HG03139 (cell line): ENCODE measurements around the gene RBM14.
"Not testable (repeated sequence)": the region's sequence is repeated elsewhere in the genome, so short reads cannot be mapped to it uniquely, and the experiment has no call there.

Experiments used
- ATAC-seq: cut with Tn5 transposase; IDR thresholded peaks from one replicate; pipeline ENCODE4 v1.9.1; 2021; ENCODE audit not compliant: unreplicated experiment

The RBM14 gene

GRCh38 chr11:66595245-66595904, 21.1 kb upstream of the RBM14 start:
- ATAC-seq = no peak

- ATAC-seq = no peak
Measured at GRCh38 chr11:66598993-66599392, 17.4 kb upstream of the RBM14 start.

- no peak for ATAC-seq
Measured at GRCh38 chr11:66600219-66600618, 16.2 kb upstream of the RBM14 start.

DNA sequence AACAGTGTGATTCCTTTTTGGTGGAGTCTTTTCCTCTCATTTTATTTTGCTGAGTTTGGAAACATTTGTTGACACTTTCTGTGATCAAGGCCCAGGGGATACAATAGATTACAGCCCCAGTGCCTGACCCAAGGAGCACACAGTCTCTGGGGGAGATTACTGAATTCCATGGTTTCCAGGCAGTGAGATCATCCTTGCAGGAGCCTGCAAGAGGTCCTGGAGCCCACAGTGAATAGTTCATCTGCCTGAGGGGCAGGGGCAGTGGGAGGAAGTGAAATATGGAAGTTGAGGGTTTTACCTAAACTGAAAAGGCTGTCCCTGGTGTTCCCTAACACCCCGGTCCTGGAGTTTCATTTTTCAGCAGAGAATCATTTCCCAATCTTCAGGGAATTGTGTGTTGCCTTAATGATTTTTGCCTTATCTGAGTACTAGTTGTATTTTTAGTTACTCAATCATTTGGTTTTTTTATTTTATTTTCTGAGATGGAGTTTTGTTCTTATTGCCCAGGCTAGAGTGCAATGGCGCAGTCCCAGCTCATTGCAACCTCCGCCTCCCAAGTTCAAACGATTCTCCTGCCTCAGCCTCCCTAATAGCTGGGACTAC, 15.7 kb upstream of the RBM14 start:
- ATAC-seq = no peak

DNA sequence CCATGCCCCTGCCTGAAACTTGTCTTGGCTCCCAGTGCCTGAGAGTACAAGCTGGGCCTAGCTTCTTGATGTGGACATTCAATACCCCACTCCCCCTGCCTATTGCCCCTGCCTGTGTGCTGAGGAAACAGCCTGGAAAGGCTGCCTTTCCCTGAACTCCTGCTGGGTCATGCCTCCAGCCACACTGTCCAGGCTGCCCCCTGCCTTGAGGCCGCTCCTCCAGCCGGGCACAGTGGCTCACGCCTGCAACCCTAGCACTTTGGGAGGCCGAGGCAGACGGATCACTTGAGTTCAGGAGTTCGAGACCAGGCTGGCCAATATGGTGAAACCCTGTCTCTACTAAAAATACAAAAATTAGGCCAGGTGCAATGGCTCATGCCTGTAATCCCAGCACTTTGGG, 13.4 kb upstream of the RBM14 start:
- no peak for ATAC-seq

DNA sequence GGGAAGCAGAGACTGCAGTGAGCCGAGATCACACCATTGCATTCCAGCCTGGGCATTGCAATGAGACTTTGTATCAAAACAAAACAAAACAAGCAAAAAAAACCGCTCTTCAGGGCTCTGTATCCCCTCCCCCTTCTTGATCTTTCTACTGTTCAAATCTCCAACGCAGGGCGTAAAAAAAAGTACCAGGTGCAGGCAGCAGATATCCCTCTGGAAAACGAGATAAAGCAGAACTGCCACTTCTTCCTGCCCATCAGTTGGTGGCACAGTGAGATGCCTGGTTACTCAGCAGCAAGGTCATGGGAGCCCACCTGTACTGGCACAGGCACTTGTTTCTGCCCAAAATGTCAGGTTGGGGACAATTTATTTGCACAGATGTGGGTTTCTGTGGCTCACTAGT, 12.3 kb upstream of the RBM14 start:
- ATAC-seq = no peak

DNA sequence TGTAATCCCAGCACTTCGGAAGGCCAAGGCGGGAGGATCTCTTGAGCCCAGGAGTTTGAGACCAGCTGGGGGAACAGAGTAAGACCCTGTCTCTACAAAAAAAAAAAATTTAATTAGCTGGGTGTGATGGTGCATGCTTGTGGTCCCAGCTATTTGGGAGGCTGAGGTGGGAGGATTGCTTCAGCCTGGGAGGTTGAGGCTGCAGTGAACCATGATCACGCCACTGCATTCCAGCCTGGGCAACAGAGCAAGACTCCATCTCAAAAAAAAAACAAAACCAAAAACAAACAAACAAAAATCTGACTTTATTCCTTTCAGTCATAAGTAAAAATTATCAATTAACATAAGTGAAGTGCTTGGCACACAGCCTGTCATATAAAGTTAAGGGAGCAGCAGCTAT, 9.8 kb upstream of the RBM14 start:
- ATAC-seq = not testable (repeated sequence)

DNA sequence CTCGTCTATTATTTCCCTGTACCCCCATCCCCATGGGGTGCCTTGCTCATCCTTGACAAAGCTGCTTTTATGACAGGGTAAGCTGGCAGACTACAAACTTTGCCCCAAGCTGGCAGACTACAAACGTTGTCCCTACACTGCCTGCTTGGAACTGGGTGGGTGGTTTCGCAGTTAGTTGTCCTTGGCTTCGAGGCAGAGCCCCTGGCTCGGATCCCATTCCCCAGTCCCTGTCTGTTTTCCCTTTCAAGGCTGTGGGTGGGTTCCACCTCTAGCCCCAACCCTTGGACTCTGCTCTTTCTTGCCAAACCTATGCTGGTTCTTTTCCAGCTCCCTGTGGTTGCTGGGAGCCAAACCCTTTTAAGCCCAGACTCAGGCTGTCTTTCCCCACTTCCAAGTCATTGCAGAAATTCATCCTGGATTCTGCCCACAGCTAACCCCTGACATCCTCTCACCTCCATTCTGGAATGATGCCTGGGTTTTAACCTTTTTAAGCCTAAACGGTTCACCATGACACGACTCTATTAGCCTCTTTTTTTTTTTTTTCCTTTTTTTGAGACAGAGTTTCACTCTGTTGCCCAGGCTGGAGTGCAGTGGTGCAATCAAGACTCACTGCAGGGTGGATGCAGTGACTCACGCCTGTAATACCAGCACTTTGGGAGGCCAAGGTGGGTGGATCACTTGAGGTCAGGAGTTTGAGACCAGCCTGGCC, 9.2 kb upstream of the RBM14 start:
- no peak for ATAC-seq

- ATAC-seq = no peak
Measured at GRCh38 chr11:66609721-66610617, 6.5 kb upstream of the RBM14 start.

- no peak for ATAC-seq
Measured at GRCh38 chr11:66612458-66612857, 4.0 kb upstream of the RBM14 start.

DNA sequence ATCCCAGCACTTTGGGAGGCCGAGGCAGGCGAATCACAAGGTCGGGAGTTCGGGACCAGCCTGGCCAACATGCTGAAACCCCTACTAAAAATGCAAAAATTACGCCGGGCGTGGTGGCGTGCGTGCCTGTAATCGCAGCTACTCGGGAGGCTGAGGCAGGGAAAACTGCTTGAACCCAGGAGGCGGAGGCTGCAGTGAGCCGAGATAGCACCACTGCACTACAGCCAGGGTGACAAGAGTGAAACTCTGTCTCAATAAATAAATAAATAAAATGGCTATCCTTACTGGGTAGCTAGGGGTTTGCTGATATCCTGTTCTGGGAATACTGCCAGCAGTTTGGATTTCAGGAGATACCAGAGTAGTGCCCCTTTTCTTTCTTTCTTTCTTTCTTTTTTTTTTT, 2.4 kb upstream of the RBM14 start:
- ATAC-seq = no peak

DNA sequence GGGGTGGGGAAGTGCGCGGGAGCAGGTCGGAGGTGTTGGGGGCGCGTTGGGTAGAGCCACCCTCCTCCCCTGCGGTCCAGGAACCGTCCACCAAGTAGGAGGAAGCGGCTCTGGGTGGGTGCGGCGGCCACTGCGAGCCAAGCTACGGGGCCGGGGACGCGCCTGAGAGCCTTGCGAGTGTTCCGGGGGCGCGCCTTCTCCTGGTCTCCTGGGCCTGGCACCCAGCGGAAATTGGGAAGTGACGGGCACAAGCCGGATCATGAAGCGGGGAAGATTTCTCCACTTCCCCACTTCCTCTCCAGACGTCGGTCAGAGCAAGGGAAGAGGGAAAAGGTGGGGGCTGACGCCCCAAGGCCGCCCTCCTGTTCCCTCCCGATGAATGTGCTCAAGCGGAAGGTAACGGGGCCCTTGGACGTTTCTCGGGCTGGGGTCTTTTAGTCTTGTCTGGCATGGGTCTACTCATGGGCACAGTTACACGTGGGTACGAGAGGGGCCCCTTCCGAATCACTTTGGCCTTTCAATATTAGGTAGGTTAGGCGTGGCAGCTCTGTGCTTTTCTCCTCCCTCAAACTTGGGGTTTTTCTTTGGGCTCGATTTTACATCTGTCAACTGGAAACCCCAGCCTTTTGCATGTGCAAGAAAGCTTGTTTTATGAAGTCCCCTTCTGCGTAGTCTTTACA, 865 bp downstream of the RBM14 start:
- no peak for ATAC-seq

- ATAC-seq = no peak
Measured at GRCh38 chr11:66619080-66619554, 2.7 kb downstream of the RBM14 start.

DNA sequence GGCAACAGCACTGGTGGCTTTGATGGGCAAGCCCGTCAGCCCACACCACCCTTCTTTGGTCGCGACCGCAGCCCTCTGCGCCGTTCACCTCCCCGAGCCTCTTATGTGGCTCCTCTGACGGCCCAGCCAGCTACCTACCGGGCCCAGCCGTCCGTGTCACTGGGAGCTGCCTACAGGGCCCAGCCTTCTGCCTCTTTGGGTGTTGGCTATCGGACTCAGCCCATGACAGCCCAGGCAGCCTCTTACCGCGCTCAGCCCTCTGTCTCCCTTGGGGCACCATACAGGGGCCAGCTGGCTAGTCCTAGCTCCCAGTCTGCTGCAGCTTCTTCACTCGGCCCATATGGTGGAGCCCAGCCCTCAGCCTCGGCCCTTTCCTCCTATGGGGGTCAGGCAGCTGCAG, 8.0 kb downstream of the RBM14 start:
- no peak for ATAC-seq

GRCh38 chr11:66625041-66625751, 8.8 kb downstream of the RBM14 start:
- ATAC-seq = no peak

- ATAC-seq = no peak
Measured at GRCh38 chr11:66625752-66626149, 9.3 kb downstream of the RBM14 start.

GRCh38 chr11:66626382-66626781, 10.0 kb downstream of the RBM14 start:
- ATAC-seq = no peak

DNA sequence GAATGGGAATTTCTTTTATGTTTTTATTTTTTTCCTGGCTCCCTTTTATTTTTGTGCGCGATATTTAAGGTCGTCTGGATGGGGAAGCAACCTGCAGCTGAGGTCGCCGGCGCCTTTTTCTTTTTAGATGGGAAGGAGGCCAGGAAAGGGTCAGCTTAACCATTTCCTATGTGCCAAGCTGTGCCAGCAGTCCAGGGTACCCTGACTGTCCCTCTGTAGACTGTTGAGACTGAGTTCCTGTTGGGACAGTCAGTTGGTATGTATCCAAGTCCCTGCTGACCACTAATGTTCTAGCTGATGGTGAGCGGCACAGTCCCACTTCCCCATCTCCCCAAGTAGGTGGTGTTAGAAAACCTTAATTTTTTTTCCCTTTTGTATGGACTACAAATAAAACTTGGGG, 10.5 kb downstream of the RBM14 start:
- ATAC-seq = no peak

DNA sequence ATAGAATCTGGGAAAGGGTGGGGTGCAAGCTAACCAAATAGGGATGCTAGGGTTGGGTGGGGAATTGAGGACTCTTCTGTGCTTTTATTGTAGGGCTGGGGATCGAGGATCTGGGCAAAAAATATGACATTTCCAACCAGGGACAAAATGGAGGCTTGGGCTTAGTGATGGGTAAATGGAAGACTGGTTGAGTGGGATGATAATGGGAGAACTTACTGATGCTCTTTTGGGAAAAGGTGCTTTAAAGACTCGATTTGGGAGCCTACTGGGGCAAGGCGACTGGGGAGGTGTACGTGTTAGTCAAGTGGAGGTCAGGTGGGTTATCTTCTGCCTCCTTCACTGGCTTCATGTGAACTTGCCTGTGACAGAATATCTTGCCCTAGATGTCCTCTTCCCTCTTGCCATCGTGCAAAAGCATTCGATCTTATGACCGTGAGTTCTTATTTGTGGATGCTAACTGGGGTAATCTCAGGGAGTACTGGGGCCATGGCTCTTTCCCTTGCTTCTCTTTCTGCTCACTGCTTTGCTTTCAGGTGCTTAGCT, 11.7 kb downstream of the RBM14 start:
- no peak for ATAC-seq

DNA sequence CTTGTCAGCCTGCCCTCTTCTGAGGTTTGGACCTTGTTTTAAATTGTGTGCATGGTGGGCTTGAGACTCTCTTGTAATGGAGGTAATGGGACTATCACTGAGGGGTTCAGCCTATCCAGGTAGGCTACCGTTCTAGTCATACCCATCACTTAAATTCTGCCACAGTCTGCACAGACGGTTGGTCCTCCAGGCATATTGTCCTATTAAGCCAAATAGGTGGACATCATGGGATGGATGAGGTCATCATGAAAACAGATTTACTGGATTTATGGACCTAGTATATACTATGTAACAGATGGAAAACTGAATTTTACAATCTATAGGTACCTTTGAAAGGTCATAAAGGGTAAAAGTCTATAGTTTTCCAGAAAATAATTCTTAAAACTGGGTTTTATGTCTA, 12.9 kb downstream of the RBM14 start:
- no peak for ATAC-seq
